ENCODE measurements around the gene CENPS. TPM values are rescaled to one million over a fixed set of nuclear protein-coding genes. Genes with fewer than 3 reads are reported as not detected.
"Not testable (repeated sequence)": the region's sequence is repeated elsewhere in the genome, so short reads cannot be mapped to it uniquely, and the experiment has no call there.

Gene CENPS
- polyA plus RNA-seq, 1 experiment: 11.4 TPM

DNA sequence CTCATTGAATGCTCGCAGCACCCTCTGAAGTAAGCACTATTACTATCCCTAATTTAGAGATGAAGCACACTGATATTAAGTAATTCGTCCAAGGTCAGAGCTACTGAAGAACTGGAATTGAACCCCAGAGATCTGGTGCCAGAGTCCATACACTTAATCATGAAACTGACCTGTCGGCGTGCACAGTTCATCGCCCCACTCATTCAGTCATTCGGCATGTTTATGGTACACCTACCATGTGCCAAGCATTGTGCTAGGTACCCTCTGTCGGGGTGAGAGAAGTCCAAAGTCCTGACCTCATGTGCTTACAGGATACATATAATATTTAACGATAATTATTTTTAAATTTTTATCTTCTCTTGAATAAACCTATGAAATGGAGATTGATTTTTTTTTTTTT is 5.6 kb upstream of the CENPS start:
- Histone ChIP-seq H3K9me3 (ENCODE audit: control insufficient read depth, insufficient read depth, low read length) (no peaks in the 10 kb centered on the region), H3K27ac (ENCODE audit: low read depth, low read length) (no peak overlapping the region), H3K27me3 (ENCODE audit: control insufficient read depth, insufficient read depth, low read length) (no peaks in the 10 kb centered on the region), H3K4me3 (ENCODE audit: low read depth, low read length) (no peak overlapping the region)
- no peak for DNase-seq (ENCODE audit: low read depth, low spot score)
- TF ChIP-seq, protein P1, sequence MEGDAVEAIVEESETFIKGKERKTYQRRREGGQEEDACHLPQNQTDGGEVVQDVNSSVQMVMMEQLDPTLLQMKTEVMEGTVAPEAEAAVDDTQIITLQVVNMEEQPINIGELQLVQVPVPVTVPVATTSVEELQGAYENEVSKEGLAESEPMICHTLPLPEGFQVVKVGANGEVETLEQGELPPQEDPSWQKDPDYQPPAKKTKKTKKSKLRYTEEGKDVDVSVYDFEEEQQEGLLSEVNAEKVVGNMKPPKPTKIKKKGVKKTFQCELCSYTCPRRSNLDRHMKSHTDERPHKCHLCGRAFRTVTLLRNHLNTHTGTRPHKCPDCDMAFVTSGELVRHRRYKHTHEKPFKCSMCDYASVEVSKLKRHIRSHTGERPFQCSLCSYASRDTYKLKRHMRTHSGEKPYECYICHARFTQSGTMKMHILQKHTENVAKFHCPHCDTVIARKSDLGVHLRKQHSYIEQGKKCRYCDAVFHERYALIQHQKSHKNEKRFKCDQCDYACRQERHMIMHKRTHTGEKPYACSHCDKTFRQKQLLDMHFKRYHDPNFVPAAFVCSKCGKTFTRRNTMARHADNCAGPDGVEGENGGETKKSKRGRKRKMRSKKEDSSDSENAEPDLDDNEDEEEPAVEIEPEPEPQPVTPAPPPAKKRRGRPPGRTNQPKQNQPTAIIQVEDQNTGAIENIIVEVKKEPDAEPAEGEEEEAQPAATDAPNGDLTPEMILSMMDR (IDR thresholded peaks at IDR 0.05; ENCODE audit: low read depth, low read length): no peak
- CTCF ChIA-PET: interaction anchor here (0.7 to 3.5 kb wide), 3 partner anchors 37 to 69 kb away, joined by 4 to 27 read pairs (median 5); no protein-coding TSS in a partner anchor
- POLR2A ChIA-PET: interaction anchor here (0.6 to 1.0 kb wide), 3 partner anchors 9 to 26 kb away, joined by 3 to 6 read pairs (median 3); no protein-coding TSS in a partner anchor

DNA sequence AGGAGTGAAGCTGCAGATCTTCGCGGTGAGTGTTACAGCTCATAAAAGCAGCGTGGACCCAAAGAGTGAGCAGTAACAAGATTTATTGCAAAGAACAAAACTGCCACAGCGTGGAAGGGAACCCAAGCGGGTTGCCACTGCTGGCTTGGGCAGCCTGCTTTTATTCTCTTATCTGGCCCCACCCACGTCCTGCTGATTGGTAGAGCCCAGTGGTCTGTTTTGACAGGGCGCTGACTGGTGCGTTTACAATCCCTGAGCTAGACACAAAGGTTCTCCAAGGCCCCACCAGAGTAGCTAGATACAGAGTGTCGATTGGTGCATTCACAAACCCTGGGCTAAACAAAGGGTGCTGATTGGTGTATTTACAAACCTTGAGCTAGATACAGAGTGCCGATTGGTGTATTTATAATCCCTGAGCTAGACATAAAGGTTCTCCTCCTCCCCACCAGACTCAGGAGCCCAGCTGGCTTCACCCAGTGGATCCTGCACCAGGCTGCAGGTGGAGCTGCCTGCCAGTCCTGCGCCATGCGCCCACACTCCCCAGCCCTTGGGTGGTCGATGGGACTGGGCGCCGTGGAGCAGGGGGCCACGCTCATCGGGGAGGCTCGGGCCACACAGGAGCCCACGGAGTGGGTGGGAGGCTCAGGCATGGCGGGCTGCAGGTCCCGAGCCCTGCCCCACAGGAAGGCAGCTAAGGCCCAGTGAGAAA is 4.3 kb upstream of the CENPS start:
- H3K9me3 ChIP-seq (ENCODE audit: control insufficient read depth, insufficient read depth, low read length); DNase-seq (ENCODE audit: low read depth, low spot score); H3K27ac ChIP-seq (ENCODE audit: low read depth, low read length); POLR2A ChIA-PET; H3K4me3 ChIP-seq (ENCODE audit: low read depth, low read length); H3K27me3 ChIP-seq (ENCODE audit: control insufficient read depth, insufficient read depth, low read length): not testable (repeated sequence)
- CTCF ChIA-PET: interaction anchor here (1.3 to 3.5 kb wide), 2 partner anchors 48 to 68 kb away, joined by 4 to 27 read pairs; no protein-coding TSS in a partner anchor

DNA sequence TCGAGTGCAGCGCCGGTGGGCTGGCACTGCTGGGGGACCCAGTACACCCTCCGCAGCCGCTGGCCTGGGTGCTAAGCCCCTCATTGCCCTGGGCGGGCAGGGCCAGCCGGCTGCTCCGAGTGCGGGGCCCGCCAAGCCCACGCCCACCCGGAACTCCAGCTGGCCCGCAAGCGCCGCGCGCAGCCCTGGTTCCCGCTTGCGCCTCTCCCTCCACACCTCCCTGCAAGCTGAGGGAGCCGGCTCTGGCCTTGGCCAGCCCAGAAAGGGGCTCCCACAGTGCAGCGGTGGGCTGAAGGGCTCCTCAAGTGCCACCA is 3.7 kb upstream of the CENPS start:
- H3K27ac ChIP-seq (ENCODE audit: low read depth, low read length); H3K9me3 ChIP-seq (ENCODE audit: control insufficient read depth, insufficient read depth, low read length); H3K4me3 ChIP-seq (ENCODE audit: low read depth, low read length); H3K27me3 ChIP-seq (ENCODE audit: control insufficient read depth, insufficient read depth, low read length); DNase-seq (ENCODE audit: low read depth, low spot score); POLR2A ChIA-PET: not testable (repeated sequence)
- CTCF ChIA-PET: interaction anchor here (1.3 to 3.5 kb wide), 2 partner anchors 49 to 68 kb away, joined by 4 to 27 read pairs; no protein-coding TSS in a partner anchor

DNA sequence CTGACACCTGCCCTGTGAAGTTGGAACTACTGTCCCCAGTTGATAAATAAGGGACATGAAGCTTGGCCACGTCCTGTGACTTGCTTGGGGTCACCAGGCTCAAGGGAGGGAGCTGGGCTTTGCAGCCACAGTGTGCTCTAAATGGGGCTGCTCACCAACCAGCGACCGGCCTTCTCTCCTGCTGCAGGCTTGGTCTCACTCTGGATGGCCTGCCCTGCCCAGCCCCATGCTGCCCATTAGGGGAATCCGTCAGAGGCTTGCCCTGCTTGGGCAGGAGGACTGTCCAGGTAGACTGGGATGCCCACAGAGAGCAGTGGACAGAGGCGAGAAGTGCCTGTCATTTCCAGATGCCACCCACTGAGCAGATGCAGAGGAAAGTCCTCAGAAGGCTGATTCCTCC is 1.2 kb upstream of the CENPS start:
- TF ChIP-seq, protein P1 (IDR thresholded peaks at IDR 0.05; ENCODE audit: low read depth, low read length): no peak
- ChIA-PET CTCF (interaction anchor here (0.7 to 4.8 kb wide), 11 partner anchors 13 to 609 kb away, joined by 3 to 98 read pairs (median 8); partner anchors contain the start of genes CORT and KIF1B), POLR2A (interaction anchor here (0.6 to 1.7 kb wide), 2 partner anchors 66 to 354 kb away, joined by 4 to 7 read pairs; no protein-coding TSS in a partner anchor)

DNA sequence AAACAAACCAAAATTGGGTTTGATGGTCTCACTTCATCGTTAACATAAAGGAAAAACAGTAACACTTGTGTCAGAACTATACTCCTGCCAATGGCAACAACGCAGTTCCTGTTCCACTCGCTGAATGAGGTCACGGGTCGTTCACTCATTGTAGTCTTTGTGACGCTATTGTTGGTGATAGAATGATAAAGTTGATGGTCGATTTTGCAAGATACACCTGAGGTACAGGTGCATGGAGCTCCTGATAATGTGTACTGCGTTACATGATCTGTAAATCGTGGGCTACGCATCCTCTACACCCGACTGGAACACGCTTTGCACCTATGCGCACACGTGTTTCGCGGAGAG is 391 bp upstream of the CENPS start:
- no peaks in the 10 kb centered on the region; the same call in 1 of the 2 replicates for H3K9me3 ChIP-seq (ENCODE audit: control insufficient read depth, insufficient read depth, low read length)
- peak overlapping the region; percentile 87 for H3K4me3 ChIP-seq (ENCODE audit: low read depth, low read length)
- no peaks in the 10 kb centered on the region for H3K27me3 ChIP-seq (ENCODE audit: control insufficient read depth, insufficient read depth, low read length)
- ChIA-PET POLR2A (interaction anchor here (0.6 to 1.9 kb wide), 6 partner anchors 10 to 507 kb away, joined by 3 to 7 read pairs (median 6); partner anchors contain the start of gene PGD), CTCF (interaction anchor here (0.6 to 4.8 kb wide), 24 partner anchors 10 to 745 kb away, joined by 3 to 98 read pairs (median 4); partner anchors contain the start of gene CORT)
- DNase-seq (ENCODE audit: low read depth, low spot score): no peak
- H3K27ac ChIP-seq (ENCODE audit: low read depth, low read length): no peak overlapping the region
- TF ChIP-seq, protein P1 (IDR thresholded peaks at IDR 0.05; ENCODE audit: low read depth, low read length): no peak

More for the DNA sequence above, 1.2 kb upstream of the CENPS start:
- Histone ChIP-seq H3K27me3 (ENCODE audit: control insufficient read depth, insufficient read depth, low read length) (no peaks in the 10 kb centered on the region), H3K4me3 (ENCODE audit: low read depth, low read length) (no peak overlapping the region), H3K27ac (ENCODE audit: low read depth, low read length) (no peak overlapping the region), H3K9me3 (ENCODE audit: control insufficient read depth, insufficient read depth, low read length) (no peaks in the 10 kb centered on the region; the same call in 1 of the 2 replicates)
- no peak for DNase-seq (ENCODE audit: low read depth, low spot score)

Measured in AG04450 (cell line).